Measurements from ENCODE around the gene SLC25A39.

DNA sequence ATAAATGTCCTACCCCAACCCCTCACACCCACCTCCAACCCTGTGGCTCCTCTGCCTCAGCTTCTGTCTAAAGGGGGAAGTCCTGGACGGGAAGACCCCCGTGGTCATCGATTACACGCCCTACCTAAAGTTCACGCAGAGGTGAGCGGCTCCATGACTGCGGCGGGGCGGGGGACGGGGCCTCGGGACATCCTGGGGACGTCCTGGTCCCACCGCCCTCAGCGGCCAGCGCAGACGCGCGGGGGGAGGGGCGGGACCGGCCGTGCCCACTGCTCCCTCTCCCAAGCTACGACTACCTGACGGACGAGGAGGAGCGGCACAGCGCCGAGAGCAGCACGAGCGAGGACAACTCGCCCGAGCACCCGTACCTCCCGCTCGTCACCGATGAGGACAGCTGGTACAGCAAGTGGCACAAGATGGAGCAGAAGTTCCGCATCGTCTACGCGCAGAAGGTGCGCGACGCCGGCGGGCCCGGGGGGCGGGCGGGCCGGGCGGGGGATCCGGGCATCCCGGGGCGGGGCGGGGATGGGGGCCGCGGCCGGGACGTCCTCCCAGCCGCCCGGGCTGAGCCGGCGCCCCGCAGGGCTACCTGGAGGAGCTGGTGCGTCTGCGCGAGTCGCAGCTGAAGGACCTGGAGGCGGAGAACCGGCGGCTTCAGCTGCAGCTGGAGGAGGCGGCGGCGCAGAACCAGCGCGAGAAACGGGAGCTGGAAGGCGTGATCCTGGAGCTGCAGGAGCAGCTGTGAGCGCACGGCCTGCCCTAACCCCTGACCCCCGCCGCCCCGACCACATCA, 9.6 kb downstream of the SLC25A39 start:
- no peak for TF ChIP-seq POLR2A (IDR thresholded peaks at IDR 0.05)
- TF ChIP-seq, protein P1, sequence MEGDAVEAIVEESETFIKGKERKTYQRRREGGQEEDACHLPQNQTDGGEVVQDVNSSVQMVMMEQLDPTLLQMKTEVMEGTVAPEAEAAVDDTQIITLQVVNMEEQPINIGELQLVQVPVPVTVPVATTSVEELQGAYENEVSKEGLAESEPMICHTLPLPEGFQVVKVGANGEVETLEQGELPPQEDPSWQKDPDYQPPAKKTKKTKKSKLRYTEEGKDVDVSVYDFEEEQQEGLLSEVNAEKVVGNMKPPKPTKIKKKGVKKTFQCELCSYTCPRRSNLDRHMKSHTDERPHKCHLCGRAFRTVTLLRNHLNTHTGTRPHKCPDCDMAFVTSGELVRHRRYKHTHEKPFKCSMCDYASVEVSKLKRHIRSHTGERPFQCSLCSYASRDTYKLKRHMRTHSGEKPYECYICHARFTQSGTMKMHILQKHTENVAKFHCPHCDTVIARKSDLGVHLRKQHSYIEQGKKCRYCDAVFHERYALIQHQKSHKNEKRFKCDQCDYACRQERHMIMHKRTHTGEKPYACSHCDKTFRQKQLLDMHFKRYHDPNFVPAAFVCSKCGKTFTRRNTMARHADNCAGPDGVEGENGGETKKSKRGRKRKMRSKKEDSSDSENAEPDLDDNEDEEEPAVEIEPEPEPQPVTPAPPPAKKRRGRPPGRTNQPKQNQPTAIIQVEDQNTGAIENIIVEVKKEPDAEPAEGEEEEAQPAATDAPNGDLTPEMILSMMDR (IDR thresholded peaks at IDR 0.05) = no peak

All from heart left ventricle (tissue), 13 donors.